Mesendoderm (in vitro differentiated cells): ENCODE measurements around the gene SPHK1.

Source experiments
- DNase-seq: peaks from one replicate; pipeline ENCODE4 v3.0.0; 2013
- H2AK5ac ChIP-seq: 2 replicates; pipeline ENCODE4 v1.6.1; 2013; ENCODE audit warnings: low read length, inconsistent platforms
- H2BK120ac ChIP-seq: 2 replicates; pipeline ENCODE4 v1.6.1; 2013; ENCODE audit warnings: low read depth, mild to moderate bottlenecking, low read length, moderate library complexity, mixed read lengths
- H2BK15ac ChIP-seq: replicated peaks from 2 replicates; pipeline ENCODE4 v1.6.1; 2013; ENCODE audit warnings: low read depth, mild to moderate bottlenecking, moderate library complexity
- H2BK5ac ChIP-seq: 2 replicates; pipeline ENCODE4 v1.6.1; 2013; ENCODE audit warnings: low read length, inconsistent platforms
- H3K18ac ChIP-seq: 2 replicates; pipeline ENCODE4 v1.6.1; 2013; ENCODE audit warnings: mild to moderate bottlenecking, low read length, mixed read lengths
- H3K23ac ChIP-seq: one replicate; pipeline ENCODE4 v1.6.1; 2013; ENCODE audit warnings: low read length
- H3K27ac ChIP-seq: 2 replicates; pipeline ENCODE4 v1.5.1; 2013; ENCODE audit warnings: low read depth, mild to moderate bottlenecking, inconsistent platforms, low read length, moderate library complexity
- H3K27me3 ChIP-seq: 2 replicates; pipeline ENCODE4 v1.6.1; 2013; ENCODE audit warnings: low read length, control low read depth, mild to moderate bottlenecking, inconsistent platforms; ENCODE audit not compliant: insufficient read depth, poor library complexity
- H3K36me3 ChIP-seq: 2 replicates; pipeline ENCODE4 v1.6.1; 2013; ENCODE audit warnings: low read length, inconsistent platforms; ENCODE audit not compliant: control insufficient read depth, insufficient read depth
- H3K4ac ChIP-seq: one replicate; pipeline ENCODE4 v1.6.1; 2013; ENCODE audit warnings: low read depth, mild to moderate bottlenecking, low read length, moderate library complexity
- H3K4me1 ChIP-seq: 2 replicates; pipeline ENCODE4 v1.6.1; 2013; ENCODE audit warnings: low read depth, low read length, inconsistent platforms; ENCODE audit not compliant: control insufficient read depth
- H3K4me2 ChIP-seq: 2 replicates; pipeline ENCODE4 v1.6.1; 2013; ENCODE audit warnings: low read length
- H3K4me3 ChIP-seq: 2 replicates; pipeline ENCODE4 v1.5.1; 2013; ENCODE audit warnings: mild to moderate bottlenecking, low read length
- H3K56ac ChIP-seq: one replicate; pipeline ENCODE4 v1.6.1; 2013; ENCODE audit warnings: low read length
- H3K79me1 ChIP-seq: 2 replicates; pipeline ENCODE4 v1.6.1; 2013; ENCODE audit warnings: low read length, inconsistent platforms
- H3K79me2 ChIP-seq: 2 replicates; pipeline ENCODE4 v1.6.1; 2013; ENCODE audit warnings: mild to moderate bottlenecking, low read length; ENCODE audit not compliant: control insufficient read depth, insufficient read depth
- H3K9ac ChIP-seq: 2 replicates; pipeline ENCODE4 v1.6.1; 2013; ENCODE audit warnings: low read length, inconsistent platforms
- H4K5ac ChIP-seq: one replicate; pipeline ENCODE4 v1.6.1; 2013; ENCODE audit warnings: low read length
- H4K8ac ChIP-seq: one replicate; pipeline ENCODE4 v1.6.1; 2013; ENCODE audit warnings: low read depth, mild to moderate bottlenecking, control low read depth, low read length, moderate library complexity
- WGBS: extraction: QIAGEN DNeasy Blood & Tissue Kit; methylation state at CpG from one replicate; pipeline ENCODE4 v1.1.7; 2013; ENCODE audit warnings: low lambda C conversion rate, missing lambda C conversion rate; ENCODE audit not compliant: insufficient coverage; ENCODE audit errors: extremely low coverage; 5-methylcytosine and 5-hydroxymethylcytosine counted together

Gene SPHK1

GRCh38 chr17:76422860-76423259 lies 38.5 kb downstream of the SPHK1 start:
- Histone ChIP-seq H4K5ac (no peak overlapping the region), H2AK5ac (no peak overlapping the region), H3K4me1 (peaks cover 3% of the 10 kb centered on the region), H3K4me2 (no peak overlapping the region), H3K27ac (no peak overlapping the region), H3K56ac (no peak overlapping the region), H2BK5ac (no peak overlapping the region), H3K9ac (no peak overlapping the region), H4K8ac (no peak overlapping the region), H2BK15ac (no peak overlapping the region), H3K27me3 (no peaks in the 10 kb centered on the region), H3K79me1 (peaks cover 33% of the 10 kb centered on the region), H3K23ac (no peak overlapping the region), H3K18ac (no peak overlapping the region), H3K36me3 (no peaks in the 10 kb centered on the region), H3K4ac (no peak overlapping the region), H3K79me2 (peaks cover 47% of the 10 kb centered on the region), H3K4me3 (no peak overlapping the region), H2BK120ac (no peak overlapping the region)
- no CpG with 5 or more reads among the region's 6 CpGs for WGBS
- no peak for DNase-seq

GRCh38 chr17:76426853-76427252 lies 42.4 kb downstream of the SPHK1 start:
- Histone ChIP-seq H3K4me3 (no peak overlapping the region), H3K36me3 (no peaks in the 10 kb centered on the region), H3K27me3 (no peaks in the 10 kb centered on the region), H2BK120ac (no peak overlapping the region), H4K5ac (no peak overlapping the region), H2BK5ac (no peak overlapping the region), H3K56ac (no peak overlapping the region), H3K79me2 (peaks cover 33% of the 10 kb centered on the region), H3K9ac (no peak overlapping the region), H3K4me1 (peaks cover 4% of the 10 kb centered on the region), H3K4me2 (no peak overlapping the region), H3K4ac (no peak overlapping the region), H3K27ac (no peak overlapping the region), H3K79me1 (peaks cover 24% of the 10 kb centered on the region), H3K18ac (no peak overlapping the region), H3K23ac (no peak overlapping the region), H4K8ac (no peak overlapping the region), H2AK5ac (no peak overlapping the region), H2BK15ac (no peak overlapping the region)
- no CpG with 5 or more reads among the region's 3 CpGs for WGBS
- DNase-seq: no peak

GRCh38 chr17:76427501-76428231 lies 43.3 kb downstream of the SPHK1 start:
- Histone ChIP-seq H3K27ac (no peak overlapping the region), H4K5ac (no peak overlapping the region), H3K27me3 (no peaks in the 10 kb centered on the region), H2AK5ac (no peak overlapping the region), H3K23ac (no peak overlapping the region), H3K79me2 (peaks cover 33% of the 10 kb centered on the region), H3K4me2 (no peak overlapping the region), H3K4ac (no peak overlapping the region), H3K18ac (no peak overlapping the region), H3K4me3 (no peak overlapping the region), H3K56ac (no peak overlapping the region), H2BK15ac (no peak overlapping the region), H3K4me1 (peaks cover 5% of the 10 kb centered on the region), H3K79me1 (peaks cover 21% of the 10 kb centered on the region), H3K36me3 (no peaks in the 10 kb centered on the region), H2BK120ac (no peak overlapping the region), H3K9ac (no peak overlapping the region), H4K8ac (no peak overlapping the region), H2BK5ac (no peak overlapping the region)
- DNase-seq: no peak
- WGBS: no CpG with 5 or more reads among the region's 8 CpGs

- H2BK120ac ChIP-seq: no peak overlapping the region
- no peak overlapping the region for H4K8ac ChIP-seq
- WGBS: no CpG with 5 or more reads among the region's 1 CpG
- H3K23ac ChIP-seq: no peak overlapping the region
- no peaks in the 10 kb centered on the region for H3K27me3 ChIP-seq
- no peak overlapping the region for H3K4me2 ChIP-seq
- H3K4ac ChIP-seq: no peak overlapping the region
- no peak overlapping the region for H3K27ac ChIP-seq
- no peak overlapping the region for H2AK5ac ChIP-seq
- H2BK5ac ChIP-seq: no peak overlapping the region
- H3K18ac ChIP-seq: no peak overlapping the region
- H4K5ac ChIP-seq: no peak overlapping the region
- peaks cover 5% of the 10 kb centered on the region for H3K4me1 ChIP-seq
- no peaks in the 10 kb centered on the region for H3K36me3 ChIP-seq
- DNase-seq: no peak
- no peak overlapping the region for H3K4me3 ChIP-seq
- H3K9ac ChIP-seq: no peak overlapping the region
- H3K79me2 ChIP-seq: peaks cover 34% of the 10 kb centered on the region
- no peak overlapping the region for H2BK15ac ChIP-seq
- H3K56ac ChIP-seq: no peak overlapping the region
- H3K79me1 ChIP-seq: peaks cover 16% of the 10 kb centered on the region
These were observed 44.1 kb downstream of the SPHK1 start for GRCh38 chr17:76428511-76428910.

GRCh38 chr17:76431509-76431908 lies 47.1 kb downstream of the SPHK1 start:
- H3K4me3 ChIP-seq: no peak overlapping the region
- H4K8ac ChIP-seq: no peak overlapping the region
- H3K79me2 ChIP-seq: peaks cover 49% of the 10 kb centered on the region
- H3K27ac ChIP-seq: peak overlapping the region; percentile 25
- H3K4me2 ChIP-seq: no peak overlapping the region
- no peaks in the 10 kb centered on the region for H3K36me3 ChIP-seq
- no peak overlapping the region for H3K56ac ChIP-seq
- H3K4ac ChIP-seq: no peak overlapping the region
- H3K4me1 ChIP-seq: peaks cover 5% of the 10 kb centered on the region
- no peak overlapping the region for H3K23ac ChIP-seq
- H2BK120ac ChIP-seq: no peak overlapping the region
- WGBS: no CpG with 5 or more reads among the region's 2 CpGs
- no peak overlapping the region for H4K5ac ChIP-seq
- DNase-seq: peak; percentile 27
- no peak overlapping the region for H2BK15ac ChIP-seq
- H3K18ac ChIP-seq: no peak overlapping the region
- H3K9ac ChIP-seq: no peak overlapping the region
- no peak overlapping the region for H2AK5ac ChIP-seq
- no peaks in the 10 kb centered on the region for H3K27me3 ChIP-seq
- H3K79me1 ChIP-seq: peaks cover 29% of the 10 kb centered on the region
- H2BK5ac ChIP-seq: no peak overlapping the region

GRCh38 chr17:76432004-76432403 lies 47.6 kb downstream of the SPHK1 start:
- H3K79me1 ChIP-seq: peaks cover 30% of the 10 kb centered on the region
- peaks cover 53% of the 10 kb centered on the region for H3K79me2 ChIP-seq
- H3K4ac ChIP-seq: no peak overlapping the region
- H3K36me3 ChIP-seq: no peaks in the 10 kb centered on the region
- no peak overlapping the region for H2BK5ac ChIP-seq
- H4K5ac ChIP-seq: no peak overlapping the region
- no peak overlapping the region for H3K4me3 ChIP-seq
- H4K8ac ChIP-seq: no peak overlapping the region
- no peak overlapping the region for H2AK5ac ChIP-seq
- H2BK120ac ChIP-seq: no peak overlapping the region
- no peak overlapping the region for H3K4me2 ChIP-seq
- peaks cover 5% of the 10 kb centered on the region for H3K4me1 ChIP-seq
- no peak overlapping the region for H3K56ac ChIP-seq
- no peak overlapping the region for H3K27ac ChIP-seq
- no peak for DNase-seq
- no peak overlapping the region for H3K18ac ChIP-seq
- H3K9ac ChIP-seq: no peak overlapping the region
- no peaks in the 10 kb centered on the region for H3K27me3 ChIP-seq
- H3K23ac ChIP-seq: no peak overlapping the region
- no CpG with 5 or more reads among the region's 6 CpGs for WGBS
- H2BK15ac ChIP-seq: no peak overlapping the region
